ENCODE data around the gene GSTO1.

The GSTO1 gene

DNA sequence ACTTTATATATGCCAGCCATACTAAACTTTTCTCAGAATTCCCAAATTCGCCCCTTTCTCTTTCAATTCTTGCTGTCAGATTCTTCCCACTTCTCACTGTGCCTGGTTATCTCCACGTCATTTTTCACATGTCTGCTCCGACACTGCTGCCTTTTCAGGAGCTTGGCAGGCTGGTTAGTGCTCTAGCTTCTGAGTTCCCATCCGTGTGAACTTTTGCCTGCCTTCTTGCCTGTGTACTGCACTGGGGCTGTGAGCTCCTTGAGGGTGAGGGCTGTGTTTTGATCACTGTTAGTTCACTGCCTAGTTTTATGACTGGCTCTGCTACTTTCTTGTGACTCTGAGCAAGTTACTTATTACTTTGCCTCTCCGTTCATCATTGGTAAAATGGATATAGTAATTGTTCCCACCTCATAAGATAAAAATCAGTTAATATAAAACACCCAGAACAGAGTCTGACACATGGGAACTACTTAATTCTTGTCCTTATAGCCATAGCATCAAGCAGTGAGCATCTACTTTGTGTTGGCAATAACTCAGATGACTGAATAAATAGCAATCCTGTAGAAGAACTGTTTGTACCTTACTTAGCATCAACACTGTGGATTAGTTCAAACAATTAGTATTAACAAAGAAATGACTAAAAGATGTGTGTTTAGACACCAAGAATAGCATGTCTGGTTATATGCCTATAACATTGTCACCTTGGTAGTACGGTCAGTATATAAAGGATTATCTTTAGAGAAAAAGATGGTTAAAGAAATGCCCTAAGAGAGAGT, 5.5 kb downstream of the GSTO1 start:
- H3K4me3 ChIP-seq (ENCODE audit: low read length): no peak overlapping the region
- no peak overlapping the region for H3K9ac ChIP-seq (ENCODE audit: low read depth, low read length)
- H3K27me3 ChIP-seq (ENCODE audit: insufficient read depth, low read length): 0 out of 2 replicates have a peak, but pooled peaks cover under 1% of the 10 kb centered on the region
- H3K36me3 ChIP-seq (ENCODE audit: insufficient read depth, low read length): peaks cover 77% of the 10 kb centered on the region
- WGBS: 77% methylated on average over 5 of the region's 6 CpGs
- H3K9me3 ChIP-seq (ENCODE audit: insufficient read depth, low read depth, low read length): no peaks in the 10 kb centered on the region
- no peak overlapping the region; the same call in 1 of the 2 replicates for H3K27ac ChIP-seq (ENCODE audit: low read depth, low read length)
- peaks cover 27% of the 10 kb centered on the region for H3K4me1 ChIP-seq (ENCODE audit: insufficient read depth, low read length)

DNA sequence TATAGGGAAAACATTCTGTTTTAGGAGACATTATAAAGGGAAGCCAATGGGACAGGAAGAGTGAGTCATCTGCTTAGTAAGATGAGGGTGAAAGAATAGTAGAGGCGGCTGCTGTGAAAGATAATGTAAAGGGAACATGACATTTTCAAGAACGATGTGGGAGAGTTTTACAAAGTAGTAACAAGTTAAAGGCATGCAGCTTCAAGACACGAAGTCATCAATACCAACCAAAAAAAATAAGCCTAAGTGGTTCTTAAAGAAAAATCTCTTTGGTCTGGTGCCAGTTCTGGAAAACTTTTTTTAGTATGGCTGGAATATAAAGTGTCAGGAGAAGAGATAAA, 6.1 kb downstream of the GSTO1 start:
- Histone ChIP-seq H3K36me3 (ENCODE audit: insufficient read depth, low read length) (peaks cover 83% of the 10 kb centered on the region), H3K27me3 (ENCODE audit: insufficient read depth, low read length) (no peaks in the 10 kb centered on the region), H3K4me3 (ENCODE audit: low read length) (no peak overlapping the region), H3K9me3 (ENCODE audit: insufficient read depth, low read depth, low read length) (no peaks in the 10 kb centered on the region), H3K4me1 (ENCODE audit: insufficient read depth, low read length) (peaks cover 22% of the 10 kb centered on the region), H3K27ac (ENCODE audit: low read depth, low read length) (peak overlapping the region; percentile 14; the same call in 1 of the 2 replicates), H3K9ac (ENCODE audit: low read depth, low read length) (no peak overlapping the region)
- WGBS: 76% methylated on average over 2 of the region's 3 CpGs

DNA sequence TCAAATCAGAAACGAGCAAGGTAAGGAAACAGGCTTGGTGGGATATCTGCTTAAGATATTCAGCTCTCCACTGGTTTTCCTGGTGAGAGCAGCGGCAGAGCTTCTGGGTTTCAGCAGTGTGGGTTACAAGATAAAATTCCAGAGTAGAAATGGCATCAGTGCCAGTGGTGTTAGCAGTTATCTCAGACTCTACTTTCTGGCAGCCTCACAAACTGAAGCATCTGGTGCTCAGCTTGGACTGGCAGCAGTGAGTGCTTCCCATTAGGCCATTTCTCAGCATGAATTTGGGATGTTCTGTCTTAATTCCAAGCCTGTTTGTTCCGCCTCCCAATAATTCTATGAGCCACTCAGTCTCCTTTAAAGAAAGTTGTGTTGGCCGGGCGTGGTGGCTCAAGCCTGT, 7.4 kb downstream of the GSTO1 start:
- 96% methylated on average over 5 of the region's 5 CpGs for WGBS
- no peak overlapping the region for H3K9ac ChIP-seq (ENCODE audit: low read depth, low read length)
- peaks cover 96% of the 10 kb centered on the region for H3K36me3 ChIP-seq (ENCODE audit: insufficient read depth, low read length)
- no peaks in the 10 kb centered on the region for H3K27me3 ChIP-seq (ENCODE audit: insufficient read depth, low read length)
- H3K4me1 ChIP-seq (ENCODE audit: insufficient read depth, low read length): peaks cover 12% of the 10 kb centered on the region; the same call in 1 of the 2 replicates
- H3K27ac ChIP-seq (ENCODE audit: low read depth, low read length): no peak overlapping the region
- no peaks in the 10 kb centered on the region for H3K9me3 ChIP-seq (ENCODE audit: insufficient read depth, low read depth, low read length)
- H3K4me3 ChIP-seq (ENCODE audit: low read length): no peak overlapping the region

DNA sequence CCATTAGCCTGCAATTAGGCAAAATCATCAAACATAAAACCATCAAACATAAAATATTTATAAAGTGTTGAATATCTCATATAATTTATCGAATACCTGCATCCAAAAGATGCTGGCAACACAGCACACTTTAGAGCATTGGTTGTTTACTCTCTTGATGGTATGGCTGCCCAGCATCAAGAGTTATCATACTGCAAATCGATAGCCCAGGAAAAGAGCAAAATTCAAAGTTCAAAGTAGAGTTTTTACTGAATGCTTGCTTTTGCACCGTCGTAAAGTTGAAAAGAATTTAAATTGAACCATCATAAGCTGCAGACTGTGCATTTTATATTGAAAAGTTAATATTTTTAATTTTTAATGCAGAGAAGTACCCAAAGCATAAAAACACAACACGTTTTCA, 10.1 kb downstream of the GSTO1 start:
- Histone ChIP-seq H3K36me3 (ENCODE audit: insufficient read depth, low read length) (peaks cover 80% of the 10 kb centered on the region), H3K9me3 (ENCODE audit: insufficient read depth, low read depth, low read length) (no peaks in the 10 kb centered on the region)
- WGBS: 95% methylated on average over 5 of the region's 5 CpGs

DNA sequence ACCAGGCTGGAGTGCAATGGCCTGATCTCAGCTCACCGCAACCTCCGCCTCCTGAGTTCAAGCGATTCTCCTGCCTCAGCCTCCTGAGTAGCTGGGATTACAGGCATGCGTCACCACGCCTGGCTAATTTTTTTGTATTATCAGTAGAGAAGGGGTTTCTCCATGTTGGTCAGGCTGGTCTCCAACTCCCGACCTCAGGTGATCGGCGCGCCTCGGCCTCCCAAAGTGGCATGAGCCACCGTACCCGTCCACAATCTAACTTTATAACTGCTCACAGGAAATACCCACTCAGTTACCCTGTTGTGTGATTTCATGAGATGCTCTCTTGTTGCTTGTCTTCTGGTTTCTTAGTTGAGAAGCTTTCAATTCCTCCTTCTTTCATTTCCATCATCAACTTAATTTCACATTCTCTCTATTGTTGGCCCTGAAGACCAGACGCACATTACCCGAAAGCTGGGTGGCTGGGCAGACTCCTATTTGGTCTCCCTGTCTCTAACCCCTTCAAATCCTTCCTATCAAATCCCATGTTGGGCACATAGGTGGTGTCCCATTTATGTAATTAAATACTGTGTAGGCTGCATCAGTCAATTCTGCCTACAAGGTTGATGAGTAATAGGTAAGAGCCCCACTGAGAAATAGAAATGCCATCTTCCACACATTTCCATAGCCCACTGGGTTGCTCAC, 13.2 kb downstream of the GSTO1 start:
- peak overlapping the region; percentile 98 for H3K9ac ChIP-seq (ENCODE audit: low read depth, low read length)
- H3K4me1 ChIP-seq (ENCODE audit: insufficient read depth, low read length): no peaks in the 10 kb centered on the region
- H3K4me3 ChIP-seq (ENCODE audit: low read length): peak overlapping the region; percentile 99
- H3K27ac ChIP-seq (ENCODE audit: low read depth, low read length): peak overlapping the region; percentile 92; the same call in 1 of the 2 replicates
- no peaks in the 10 kb centered on the region for H3K9me3 ChIP-seq (ENCODE audit: insufficient read depth, low read depth, low read length)
- peaks cover 49% of the 10 kb centered on the region for H3K36me3 ChIP-seq (ENCODE audit: insufficient read depth, low read length)
- 95% methylated on average over 14 of the region's 14 CpGs for WGBS
- H3K27me3 ChIP-seq (ENCODE audit: insufficient read depth, low read length): no peaks in the 10 kb centered on the region

More for the DNA sequence above, 10.1 kb downstream of the GSTO1 start:
- H3K4me3 ChIP-seq (ENCODE audit: low read length): no peak overlapping the region
- peaks cover 12% of the 10 kb centered on the region; the same call in 1 of the 2 replicates for H3K4me1 ChIP-seq (ENCODE audit: insufficient read depth, low read length)
- H3K9ac ChIP-seq (ENCODE audit: low read depth, low read length): no peak overlapping the region
- no peak overlapping the region for H3K27ac ChIP-seq (ENCODE audit: low read depth, low read length)
- no peaks in the 10 kb centered on the region for H3K27me3 ChIP-seq (ENCODE audit: insufficient read depth, low read length)

DNA sequence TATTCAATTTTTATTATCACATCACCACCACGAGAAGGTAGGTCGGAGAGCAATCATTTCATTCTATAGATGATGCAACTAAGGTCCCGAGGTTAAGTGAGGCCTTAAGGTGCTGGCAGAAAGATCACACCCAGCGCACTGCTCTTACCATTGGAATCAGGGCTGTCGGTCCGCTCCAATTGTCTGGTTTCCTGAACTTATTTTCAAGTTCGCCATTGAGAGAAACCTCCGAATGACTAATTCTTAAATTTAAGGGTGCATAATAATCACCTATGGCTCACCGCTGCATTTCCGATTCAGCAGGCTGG, 13.7 kb downstream of the GSTO1 start:
- Histone ChIP-seq H3K27ac (ENCODE audit: low read depth, low read length) (peak overlapping the region; percentile 92), H3K4me3 (ENCODE audit: low read length) (peak overlapping the region; percentile 99), H3K36me3 (ENCODE audit: insufficient read depth, low read length) (peaks cover 44% of the 10 kb centered on the region), H3K9me3 (ENCODE audit: insufficient read depth, low read depth, low read length) (no peaks in the 10 kb centered on the region), H3K27me3 (ENCODE audit: insufficient read depth, low read length) (no peaks in the 10 kb centered on the region), H3K4me1 (ENCODE audit: insufficient read depth, low read length) (no peaks in the 10 kb centered on the region), H3K9ac (ENCODE audit: low read depth, low read length) (peak overlapping the region; percentile 98)
- WGBS: 24% methylated on average over 10 of the region's 10 CpGs

DNA sequence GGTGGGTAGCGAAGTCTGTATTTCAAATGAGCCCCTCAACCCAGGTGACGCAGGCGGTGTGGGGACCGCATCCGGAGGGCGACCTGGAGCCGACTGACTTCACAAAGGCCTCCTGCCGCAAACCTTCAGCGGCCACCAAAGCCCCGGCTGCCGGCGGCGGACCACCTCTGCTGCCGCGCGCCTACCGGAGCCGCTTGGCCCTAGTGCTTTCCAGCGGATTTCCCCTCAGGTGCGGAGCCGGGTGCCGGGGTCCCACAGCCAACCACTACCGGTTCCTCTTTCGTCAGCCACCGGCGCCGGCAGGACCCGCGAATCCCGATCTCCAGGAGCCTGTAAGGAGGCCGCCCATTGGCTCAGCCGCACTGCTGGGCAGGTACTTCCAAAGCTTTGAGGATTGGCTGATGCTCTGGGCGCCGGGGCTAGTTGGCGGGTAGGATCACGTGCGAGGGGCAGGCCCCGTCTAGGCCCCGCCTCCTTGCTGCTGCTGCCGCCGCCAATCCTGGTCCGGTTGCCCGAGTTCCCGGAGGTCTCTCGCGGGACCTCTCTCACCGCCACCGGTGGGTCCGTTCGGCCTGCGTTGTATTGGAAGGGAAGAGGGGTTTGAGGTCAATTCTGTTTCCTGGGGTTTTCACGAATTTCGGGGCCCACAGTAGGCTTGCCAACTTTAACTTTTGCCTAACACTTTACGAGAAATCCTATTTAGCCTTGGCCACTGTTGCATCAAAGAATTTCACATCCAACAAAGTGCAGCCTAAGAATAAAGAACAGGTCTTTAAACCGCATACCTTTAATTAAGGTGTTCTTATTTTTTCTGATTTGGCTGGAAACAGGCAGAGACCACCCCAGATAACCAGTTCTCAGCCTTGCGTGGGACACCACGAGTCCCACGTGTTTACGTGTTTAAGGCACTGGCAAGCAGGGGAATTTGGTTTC, 14.3 kb downstream of the GSTO1 start, which contains the start of gene GSTO2:
TSS of gene GSTO2 (plus strand) at position 472 of the 933 bp plus-strand sequence. CDS start 5,732 bp downstream, outside the sequence.
- H3K27ac ChIP-seq (ENCODE audit: low read depth, low read length): peak within 1 kb of the TSS; percentile 92
- H3K4me1 ChIP-seq (ENCODE audit: insufficient read depth, low read length): no peaks in the 10 kb centered on the region
- no peaks in the 10 kb centered on the region for H3K9me3 ChIP-seq (ENCODE audit: insufficient read depth, low read depth, low read length)
- peak within 1 kb of the TSS; percentile 99 for H3K4me3 ChIP-seq (ENCODE audit: low read length)
- H3K9ac ChIP-seq (ENCODE audit: low read depth, low read length): peak within 1 kb of the TSS; percentile 98
- H3K27me3 ChIP-seq (ENCODE audit: insufficient read depth, low read length): no peaks in the 10 kb centered on the region
- 14% methylated on average over 59 of the region's 59 CpGs for WGBS
- H3K36me3 ChIP-seq (ENCODE audit: insufficient read depth, low read length): peaks cover 38% of the 10 kb centered on the region

DNA sequence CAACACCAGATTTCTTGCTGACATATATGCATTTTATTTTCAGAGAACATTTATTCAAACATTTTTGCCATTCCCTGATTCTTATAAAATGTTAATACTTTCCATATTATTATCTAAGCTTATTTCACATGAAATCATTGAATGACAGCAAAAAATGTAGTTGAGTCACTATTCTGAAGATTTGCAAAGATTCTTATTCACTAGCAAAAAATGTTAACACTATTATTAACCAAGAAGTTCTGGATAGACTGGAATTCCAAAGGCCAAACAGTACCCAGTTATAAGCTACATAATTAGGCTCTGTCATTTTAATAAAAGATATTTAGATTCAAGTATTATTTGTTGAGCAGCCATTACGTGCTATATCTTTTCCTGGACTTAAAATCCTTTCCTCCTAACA, 18.6 kb downstream of the GSTO1 start:
- 100% methylated on average over 1 of the region's 1 CpG for WGBS
- Histone ChIP-seq H3K9ac (ENCODE audit: low read depth, low read length) (no peak overlapping the region), H3K27ac (ENCODE audit: low read depth, low read length) (no peak overlapping the region), H3K4me3 (ENCODE audit: low read length) (no peak overlapping the region), H3K9me3 (ENCODE audit: insufficient read depth, low read depth, low read length) (no peaks in the 10 kb centered on the region), H3K36me3 (ENCODE audit: insufficient read depth, low read length) (no peaks in the 10 kb centered on the region), H3K27me3 (ENCODE audit: insufficient read depth, low read length) (peaks cover 12% of the 10 kb centered on the region; the same call in 1 of the 2 replicates), H3K4me1 (ENCODE audit: insufficient read depth, low read length) (peaks cover 6% of the 10 kb centered on the region; the same call in 1 of the 2 replicates)

DNA sequence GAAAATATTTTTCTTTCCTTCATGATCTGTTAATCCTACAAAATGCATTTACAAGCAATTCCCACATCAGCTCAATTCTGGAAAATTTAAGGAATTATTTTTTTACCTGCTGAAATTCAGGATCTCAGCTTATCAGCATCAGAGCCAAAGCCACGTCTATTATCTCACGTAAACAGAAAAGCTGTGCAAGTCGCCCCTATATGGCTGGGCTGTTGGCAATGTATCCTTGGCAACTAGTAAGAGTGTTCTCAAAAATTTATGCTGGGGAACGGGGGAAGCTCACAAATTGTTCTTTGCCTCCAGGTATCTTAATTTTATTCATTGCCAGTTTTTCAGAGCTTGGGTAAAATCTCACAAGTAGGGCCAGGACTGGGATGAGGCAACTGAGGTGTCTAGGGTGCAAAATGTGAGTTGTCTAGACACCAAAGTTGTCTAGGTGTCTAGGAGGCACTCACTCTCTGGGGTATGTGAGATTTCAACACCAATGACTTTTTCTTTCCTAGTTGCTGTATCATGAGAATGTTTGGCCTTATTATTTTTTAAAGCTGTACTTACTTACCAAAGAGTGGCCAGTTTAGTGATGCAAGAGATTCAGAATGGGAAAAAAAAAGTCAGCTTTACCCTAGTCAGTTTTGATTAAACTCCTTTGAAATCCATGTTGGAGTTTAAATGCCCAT, 19.3 kb downstream of the GSTO1 start:
- H3K9me3 ChIP-seq (ENCODE audit: insufficient read depth, low read depth, low read length): no peaks in the 10 kb centered on the region

More for the DNA sequence above, 19.3 kb downstream of the GSTO1 start:
- H3K27me3 ChIP-seq (ENCODE audit: insufficient read depth, low read length): peaks cover 12% of the 10 kb centered on the region; the same call in 1 of the 2 replicates
- no peak overlapping the region for H3K9ac ChIP-seq (ENCODE audit: low read depth, low read length)
- H3K27ac ChIP-seq (ENCODE audit: low read depth, low read length): no peak overlapping the region
- H3K36me3 ChIP-seq (ENCODE audit: insufficient read depth, low read length): no peaks in the 10 kb centered on the region
- 92% methylated on average over 4 of the region's 4 CpGs for WGBS
- H3K4me1 ChIP-seq (ENCODE audit: insufficient read depth, low read length): peaks cover 6% of the 10 kb centered on the region; the same call in 1 of the 2 replicates
- 0 out of 2 replicates have a peak overlapping the region, but pooled peaks have one; percentile 58 for H3K4me3 ChIP-seq (ENCODE audit: low read length)

Measured in HUES64 (cell line).